ENCODE data around the gene YIF1A.

DNA sequence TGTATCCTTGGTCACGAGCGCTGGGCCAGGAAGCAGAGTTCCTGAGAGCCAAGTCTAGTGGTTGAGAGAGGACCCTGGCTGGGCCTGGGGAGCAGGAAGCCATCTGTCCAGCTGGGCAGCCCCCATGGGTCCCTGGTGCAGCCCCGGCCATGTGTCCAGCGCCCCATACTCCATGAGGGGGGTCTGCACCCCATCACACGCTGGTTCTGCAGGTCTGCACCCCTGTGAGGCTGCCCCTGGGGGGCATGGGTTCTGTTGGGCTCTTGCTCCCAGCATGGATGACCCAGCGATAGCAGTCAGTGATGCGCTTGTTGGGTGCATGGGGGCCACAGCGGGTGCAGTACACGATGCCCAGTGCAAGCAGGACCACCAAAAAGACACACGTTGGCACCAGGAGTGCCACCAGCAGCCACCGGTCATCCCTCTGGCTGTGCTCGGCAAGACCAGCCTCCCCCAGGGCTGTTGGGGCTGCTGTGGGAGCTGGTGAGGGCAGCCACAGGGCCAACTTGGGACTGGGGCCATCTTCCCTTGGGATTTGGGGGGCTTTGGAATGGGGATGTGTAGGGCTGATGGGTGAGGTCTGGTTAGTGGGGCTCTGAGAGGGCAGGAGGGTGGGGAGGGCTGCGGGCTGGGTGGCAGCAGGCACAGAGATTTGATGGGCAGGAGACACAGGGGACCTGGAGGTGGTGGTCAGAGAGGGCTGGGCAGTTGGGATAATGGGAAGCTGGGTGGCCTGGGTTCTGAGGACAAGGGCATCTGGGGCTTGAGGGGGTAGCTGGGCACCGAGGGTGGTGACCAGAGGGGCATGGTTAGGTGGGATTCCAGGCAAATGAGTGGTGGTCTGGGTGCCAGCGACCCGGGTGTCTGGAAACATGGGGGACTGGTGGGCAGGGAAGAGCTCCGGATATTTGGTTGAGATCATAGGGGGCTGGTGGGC lies 25.9 kb upstream of the YIF1A start:
- TF ChIP-seq, protein P1, sequence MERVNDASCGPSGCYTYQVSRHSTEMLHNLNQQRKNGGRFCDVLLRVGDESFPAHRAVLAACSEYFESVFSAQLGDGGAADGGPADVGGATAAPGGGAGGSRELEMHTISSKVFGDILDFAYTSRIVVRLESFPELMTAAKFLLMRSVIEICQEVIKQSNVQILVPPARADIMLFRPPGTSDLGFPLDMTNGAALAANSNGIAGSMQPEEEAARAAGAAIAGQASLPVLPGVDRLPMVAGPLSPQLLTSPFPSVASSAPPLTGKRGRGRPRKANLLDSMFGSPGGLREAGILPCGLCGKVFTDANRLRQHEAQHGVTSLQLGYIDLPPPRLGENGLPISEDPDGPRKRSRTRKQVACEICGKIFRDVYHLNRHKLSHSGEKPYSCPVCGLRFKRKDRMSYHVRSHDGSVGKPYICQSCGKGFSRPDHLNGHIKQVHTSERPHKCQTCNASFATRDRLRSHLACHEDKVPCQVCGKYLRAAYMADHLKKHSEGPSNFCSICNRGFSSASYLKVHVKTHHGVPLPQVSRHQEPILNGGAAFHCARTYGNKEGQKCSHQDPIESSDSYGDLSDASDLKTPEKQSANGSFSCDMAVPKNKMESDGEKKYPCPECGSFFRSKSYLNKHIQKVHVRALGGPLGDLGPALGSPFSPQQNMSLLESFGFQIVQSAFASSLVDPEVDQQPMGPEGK (tag by site-specific recombination; IDR thresholded peaks at IDR 0.05) = no peak
- TF ChIP-seq, protein P2, sequence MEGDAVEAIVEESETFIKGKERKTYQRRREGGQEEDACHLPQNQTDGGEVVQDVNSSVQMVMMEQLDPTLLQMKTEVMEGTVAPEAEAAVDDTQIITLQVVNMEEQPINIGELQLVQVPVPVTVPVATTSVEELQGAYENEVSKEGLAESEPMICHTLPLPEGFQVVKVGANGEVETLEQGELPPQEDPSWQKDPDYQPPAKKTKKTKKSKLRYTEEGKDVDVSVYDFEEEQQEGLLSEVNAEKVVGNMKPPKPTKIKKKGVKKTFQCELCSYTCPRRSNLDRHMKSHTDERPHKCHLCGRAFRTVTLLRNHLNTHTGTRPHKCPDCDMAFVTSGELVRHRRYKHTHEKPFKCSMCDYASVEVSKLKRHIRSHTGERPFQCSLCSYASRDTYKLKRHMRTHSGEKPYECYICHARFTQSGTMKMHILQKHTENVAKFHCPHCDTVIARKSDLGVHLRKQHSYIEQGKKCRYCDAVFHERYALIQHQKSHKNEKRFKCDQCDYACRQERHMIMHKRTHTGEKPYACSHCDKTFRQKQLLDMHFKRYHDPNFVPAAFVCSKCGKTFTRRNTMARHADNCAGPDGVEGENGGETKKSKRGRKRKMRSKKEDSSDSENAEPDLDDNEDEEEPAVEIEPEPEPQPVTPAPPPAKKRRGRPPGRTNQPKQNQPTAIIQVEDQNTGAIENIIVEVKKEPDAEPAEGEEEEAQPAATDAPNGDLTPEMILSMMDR (tag by site-specific recombination; IDR thresholded peaks at IDR 0.05) = no peak
- TF ChIP-seq ZNF169 (tag by site-specific recombination; IDR thresholded peaks at IDR 0.05) (no peak), ZNF404 (tag by site-specific recombination; IDR thresholded peaks at IDR 0.05) (no peak), KLF7 (tag by site-specific recombination; IDR thresholded peaks at IDR 0.05; ENCODE audit: borderline replicate concordance) (no peak), RBAK (tag by site-specific recombination; IDR thresholded peaks at IDR 0.05) (no peak), BCL11A (tag by site-specific recombination; IDR thresholded peaks at IDR 0.05; ENCODE audit: low read depth) (no peak)
- TF ChIP-seq, protein P3, sequence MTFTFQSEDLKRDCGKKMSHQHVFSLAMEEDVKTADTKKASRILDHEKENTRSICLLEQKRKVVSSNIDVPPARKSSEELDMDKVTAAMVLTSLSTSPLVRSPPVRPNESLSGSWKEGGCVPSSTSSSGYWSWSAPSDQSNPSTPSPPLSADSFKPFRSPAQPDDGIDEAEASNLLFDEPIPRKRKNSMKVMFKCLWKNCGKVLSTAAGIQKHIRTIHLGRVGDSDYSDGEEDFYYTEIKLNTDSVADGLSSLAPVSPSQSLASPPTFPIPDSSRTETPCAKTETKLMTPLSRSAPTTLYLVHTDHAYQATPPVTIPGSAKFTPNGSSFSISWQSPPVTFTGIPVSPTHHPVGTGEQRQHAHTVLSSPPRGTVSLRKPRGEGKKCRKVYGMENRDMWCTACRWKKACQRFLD (tag by site-specific recombination; IDR thresholded peaks at IDR 0.05) = no peak
- TF ChIP-seq, protein P4, sequence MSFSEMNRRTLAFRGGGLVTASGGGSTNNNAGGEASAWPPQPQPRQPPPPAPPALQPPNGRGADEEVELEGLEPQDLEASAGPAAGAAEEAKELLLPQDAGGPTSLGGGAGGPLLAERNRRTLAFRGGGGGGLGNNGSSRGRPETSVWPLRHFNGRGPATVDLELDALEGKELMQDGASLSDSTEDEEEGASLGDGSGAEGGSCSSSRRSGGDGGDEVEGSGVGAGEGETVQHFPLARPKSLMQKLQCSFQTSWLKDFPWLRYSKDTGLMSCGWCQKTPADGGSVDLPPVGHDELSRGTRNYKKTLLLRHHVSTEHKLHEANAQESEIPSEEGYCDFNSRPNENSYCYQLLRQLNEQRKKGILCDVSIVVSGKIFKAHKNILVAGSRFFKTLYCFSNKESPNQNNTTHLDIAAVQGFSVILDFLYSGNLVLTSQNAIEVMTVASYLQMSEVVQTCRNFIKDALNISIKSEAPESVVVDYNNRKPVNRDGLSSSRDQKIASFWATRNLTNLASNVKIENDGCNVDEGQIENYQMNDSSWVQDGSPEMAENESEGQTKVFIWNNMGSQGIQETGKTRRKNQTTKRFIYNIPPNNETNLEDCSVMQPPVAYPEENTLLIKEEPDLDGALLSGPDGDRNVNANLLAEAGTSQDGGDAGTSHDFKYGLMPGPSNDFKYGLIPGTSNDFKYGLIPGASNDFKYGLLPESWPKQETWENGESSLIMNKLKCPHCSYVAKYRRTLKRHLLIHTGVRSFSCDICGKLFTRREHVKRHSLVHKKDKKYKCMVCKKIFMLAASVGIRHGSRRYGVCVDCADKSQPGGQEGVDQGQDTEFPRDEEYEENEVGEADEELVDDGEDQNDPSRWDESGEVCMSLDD (tag by site-specific recombination; IDR thresholded peaks at IDR 0.05) = no peak

All from HEK293 (cell line).